ENCODE results near the gene TMEM121. TPM values are rescaled to one million over a fixed set of nuclear protein-coding genes. Genes with fewer than 3 reads are reported as not detected.

TMEM121 gene
- total RNA-seq, 1 donor from 2014 or later, result 2.1 TPM

- H3K9me3 ChIP-seq (replicated peaks), result no peaks in the 10 kb centered on the region
- no peak overlapping the region for H3K4me3 ChIP-seq
- no peak for TF ChIP-seq CTCF (IDR thresholded peaks at IDR 0.05; ENCODE audit: borderline replicate concordance)
- H3K4me1 ChIP-seq, result peaks cover 54% of the 10 kb centered on the region
- peak; percentile 15 for DNase-seq
- no peaks in the 10 kb centered on the region for H3K36me3 ChIP-seq
- intact Hi-C loops (cut with micrococcal nuclease), result no loop called here
- peak overlapping the region; percentile 100 for H3K27ac ChIP-seq (replicated peaks)
- H3K27me3 ChIP-seq (ENCODE audit: low read depth), result no peaks in the 10 kb centered on the region
Measured at GRCh38 chr14:105492971-105493871, 33.2 kb upstream of the TMEM121 start.

DNA sequence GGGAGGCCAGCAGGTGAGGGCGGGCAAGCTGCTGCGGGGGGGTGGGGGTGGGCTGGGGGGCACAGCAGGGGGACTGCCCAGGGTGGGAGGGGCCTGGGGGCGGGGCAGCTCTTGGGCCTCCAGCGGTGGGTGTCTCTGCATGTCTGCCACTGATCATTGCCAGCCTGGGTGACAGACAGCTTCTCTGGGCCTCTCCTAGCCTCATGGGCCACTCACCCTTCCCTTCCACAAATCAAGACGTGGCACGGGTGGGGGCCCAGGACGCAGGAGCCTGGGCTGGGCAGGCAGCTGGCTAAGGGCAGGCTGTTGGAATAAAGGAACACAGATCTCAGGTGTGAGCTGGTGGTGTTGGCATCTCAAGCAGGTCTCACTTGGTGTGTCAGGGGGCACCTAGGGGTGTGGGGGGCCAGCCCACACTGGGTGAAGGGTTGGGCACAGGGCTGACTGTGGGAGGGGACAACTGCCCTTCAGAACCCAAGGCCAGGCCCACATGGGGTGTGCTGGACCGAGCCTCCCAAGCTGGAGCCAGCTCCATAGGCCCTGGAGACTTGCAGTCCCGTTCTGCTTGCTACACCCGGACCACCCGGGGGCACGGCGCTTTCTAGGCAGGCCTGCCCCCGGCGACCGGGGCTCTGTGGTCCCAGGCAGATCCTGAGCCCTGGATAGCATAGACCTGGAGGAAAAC lies 32.3 kb upstream of the TMEM121 start:
- peaks cover 45% of the 10 kb centered on the region for H3K4me1 ChIP-seq
- intact Hi-C loops (cut with micrococcal nuclease), result no loop called here
- H3K9me3 ChIP-seq (replicated peaks), result no peaks in the 10 kb centered on the region
- peak; percentile 11 for DNase-seq
- no peak overlapping the region for H3K27ac ChIP-seq (replicated peaks)
- no peak overlapping the region for H3K4me3 ChIP-seq
- H3K36me3 ChIP-seq, result peaks cover 8% of the 10 kb centered on the region
- no peak for TF ChIP-seq CTCF (IDR thresholded peaks at IDR 0.05; ENCODE audit: borderline replicate concordance)
- no peaks in the 10 kb centered on the region for H3K27me3 ChIP-seq (ENCODE audit: low read depth)

- Histone ChIP-seq H3K4me3 (no peak overlapping the region), H3K9me3 (replicated peaks) (no peaks in the 10 kb centered on the region), H3K27me3 (ENCODE audit: low read depth) (no peaks in the 10 kb centered on the region), H3K36me3 (peaks cover 9% of the 10 kb centered on the region), H3K27ac (replicated peaks) (no peak overlapping the region), H3K4me1 (peaks cover 40% of the 10 kb centered on the region)
- DNase-seq, result no peak
- TF ChIP-seq CTCF (IDR thresholded peaks at IDR 0.05; ENCODE audit: borderline replicate concordance), result no peak
- intact Hi-C loops (cut with micrococcal nuclease), result no loop called here
Measured at GRCh38 chr14:105494606-105494929, 31.8 kb upstream of the TMEM121 start.

- peaks cover 9% of the 10 kb centered on the region for H3K36me3 ChIP-seq
- peaks cover 33% of the 10 kb centered on the region for H3K4me1 ChIP-seq
- DNase-seq, result peak; percentile 58
- no peaks in the 10 kb centered on the region for H3K9me3 ChIP-seq (replicated peaks)
- H3K4me3 ChIP-seq, result no peak overlapping the region
- TF ChIP-seq CTCF (IDR thresholded peaks at IDR 0.05; ENCODE audit: borderline replicate concordance), result no peak
- intact Hi-C loops (cut with micrococcal nuclease), result no loop called here
- no peaks in the 10 kb centered on the region for H3K27me3 ChIP-seq (ENCODE audit: low read depth)
- peak overlapping the region; percentile 74 for H3K27ac ChIP-seq (replicated peaks)
Measured at GRCh38 chr14:105495101-105495989, 31.0 kb upstream of the TMEM121 start.
